GM12878 (cell line): ENCODE measurements around the gene LMBR1. TPM values are rescaled to one million over a fixed set of nuclear protein-coding genes. Genes with fewer than 3 reads are reported as not detected.

ENCODE experiments used
- ATAC-seq: fragments of 200-7000 bp; cut with Tn5 transposase; 3 replicates; pipeline ENCODE4 v1.9.1; 2020; ENCODE audit warnings: mild to moderate bottlenecking, moderate library complexity
- BruUV-seq: library from RNA; stranded (reverse); fragments of 400-500 nt; replicated peaks from 2 replicates; lab custom pipeline; 2021; lab: Mats Ljungman, UMichigan
- CTCF ChIA-PET: fragments of 300-600 bp; sonication (Branson Sonifier 250); formaldehyde crosslinking; extraction: SDS; loops from one replicate; lab custom pipeline; 2021; ENCODE audit warnings: inconsistent platforms; lab: Yijun Ruan, JAX
- POLR2A ChIA-PET: fragments of 350-600 bp; formaldehyde crosslinking; extraction: SDS; loops from one replicate; lab custom pipeline; 2021; ENCODE audit warnings: inconsistent platforms; lab: Charles Lee
- RAD21 ChIA-PET: fragments of 300-600 bp; sonication (Branson Sonifier 250); formaldehyde crosslinking; loops from one replicate; lab custom pipeline; 2023; ENCODE audit warnings: antibody characterized with exemption; ENCODE audit not compliant: unreplicated experiment; lab: Charles Lee
- SMC1A ChIA-PET: fragments of 300-600 bp; sonication (Branson Sonifier 250); formaldehyde crosslinking; loops from one replicate; lab custom pipeline; 2023; ENCODE audit not compliant: unreplicated experiment, uncharacterized antibody; lab: Charles Lee
- DNase-seq: peaks from one replicate; pipeline ENCODE4 v3.0.0-alpha.2; 2011; ENCODE audit warnings: low read depth, low spot score
- FAIRE-seq: peaks from 3 replicates; lab custom pipeline; 2011; peaks lifted over from hg19 to GRCh38; lab: Jason Lieb, UNC
- H2AFZ ChIP-seq: 2 replicates; pipeline ENCODE4 v1.6.0; 2011; ENCODE audit warnings: low read depth, low read length, control low read depth; ENCODE audit not compliant: control insufficient read depth
- H3K27ac ChIP-seq: 2 replicates; pipeline ENCODE4 v1.5.1; 2011; ENCODE audit warnings: control low read depth; ENCODE audit not compliant: control insufficient read depth, insufficient read depth
- H3K27me3 ChIP-seq, 2 experiments: replicated peaks in 1 of 2; 2 replicates each; pipeline versions ENCODE4 v1.6.0 to v1.6.1; 2011; ENCODE audit warnings: low read length in 1 of 2; ENCODE audit not compliant: control insufficient read depth in 2 of 2, insufficient read depth in 2 of 2
- H3K36me3 ChIP-seq, 2 experiments: 2 replicates each; pipeline ENCODE4 v1.5.1; 2011; ENCODE audit warnings: low read length in 1 of 2; ENCODE audit not compliant: control insufficient read depth in 2 of 2, insufficient read depth in 2 of 2
- H3K4me1 ChIP-seq: 2 replicates; pipeline ENCODE4 v1.6.1; 2011; ENCODE audit warnings: mild to moderate bottlenecking, low read length, moderate library complexity, mixed read lengths; ENCODE audit not compliant: control insufficient read depth, insufficient read depth
- H3K4me2 ChIP-seq: 2 replicates; pipeline ENCODE4 v1.6.0; 2011; ENCODE audit warnings: control low read depth; ENCODE audit not compliant: control insufficient read depth, insufficient read depth
- H3K4me3 ChIP-seq: fragments of 200-600 bp; sonication (generic); 2 replicates; pipeline ENCODE4 v1.5.1; 2016
- H3K79me2 ChIP-seq: 2 replicates; pipeline ENCODE4 v1.6.0; 2011; ENCODE audit warnings: low read length; ENCODE audit not compliant: control insufficient read depth, insufficient read depth
- H3K9ac ChIP-seq: 2 replicates; pipeline ENCODE4 v1.8.0; 2011; ENCODE audit warnings: low read length, control low read depth, mixed read lengths; ENCODE audit not compliant: control insufficient read depth, insufficient read depth
- H3K9me3 ChIP-seq: replicated peaks from 3 replicates; pipeline ENCODE4 v1.5.1; 2011; ENCODE audit warnings: mild to moderate bottlenecking, low read length; ENCODE audit not compliant: control insufficient read depth, insufficient read depth
- H4K20me1 ChIP-seq: 2 replicates; pipeline ENCODE4 v1.6.0; 2011; ENCODE audit not compliant: control insufficient read depth, insufficient read depth
- BMI1 ChIP-seq: fragments of 450-650 bp; IDR thresholded peaks from 2 replicates; pipeline ENCODE4 v1.6.1; 2016; ENCODE audit warnings: mild to moderate bottlenecking, moderate library complexity, borderline replicate concordance
- YBX1 ChIP-seq: fragments of 450-650 bp; IDR thresholded peaks from 2 replicates; pipeline ENCODE4 v1.6.1; 2016; ENCODE audit warnings: antibody characterized with exemption
- ZNF592 ChIP-seq: fragments of 450-650 bp; IDR thresholded peaks from 2 replicates; pipeline ENCODE4 v1.6.1; 2017; ENCODE audit warnings: mild to moderate bottlenecking, moderate library complexity
- WGBS: methylation state at CpG from one replicate; pipeline ENCODE4 v1.1.6; 2016; ENCODE audit warnings: low lambda C conversion rate; ENCODE audit not compliant: insufficient replicate concordance, insufficient coverage; ENCODE audit errors: missing lambda C conversion rate; 5-methylcytosine and 5-hydroxymethylcytosine counted together
- in situ Hi-C: fragments of 300-500 bp; cut with MboI; formaldehyde crosslinking; loops from 9 replicates; pipeline ENCODE4 v1.14.3; 2018; ENCODE audit warnings: mixed read lengths
- intact Hi-C: fragments of 100-400 bp; cut with micrococcal nuclease; formaldehyde crosslinking; loops from one replicate; pipeline ENCODE4 v1.14.2; 2022; ENCODE audit not compliant: unreplicated experiment
- polyA plus RNA-seq, 11 experiments: library from polyadenylated mRNA; depleted of rRNA in 4 of 11; unstranded in 6 of 11; stranded (reverse) in 5 of 11; fragments of >200 nt; fragmentation: Nextera tagmentation in 4 of 11; fragmentation: Illumina TruSeq in 1 of 11; extraction: Ambion mirVana in 4 of 11; extraction: Trizol in 1 of 11; gene quantifications; 1 replicate in 1 of 11; 2 replicates in 10 of 11; pipeline versions ENCODE4 v1.2.1 to v1.2.3, GENCODE V29; 2011 to 2016; ENCODE audit warnings: inconsistent platforms in 2 of 11, missing spikeins in 2 of 11, low read depth in 1 of 11
- total RNA-seq, 4 experiments: library from RNA; depleted of rRNA in 3 of 4; stranded (reverse); fragments of >200 nt in 3 of 4; fragmentation: Illumina TruSeq in 1 of 4; extraction: Trizol in 1 of 4; gene quantifications; 2 replicates each; pipeline versions ENCODE4 v1.2.1 to v1.2.3, GENCODE V29; 2013 to 2021

LMBR1 gene
- total and polyA plus RNA-seq, 10 of the 15 experiments (the other 5 are each of a cell fraction or from before 2014, with no cell fraction given), result 4.0 to 63.5 (median 28.8) TPM

- 99% methylated on average over 6 of the region's 6 CpGs for WGBS
- ATAC-seq, result no peak; the same call in 2 of the 3 replicates
- H3K9ac ChIP-seq, result no peak overlapping the region
- no peaks in the 10 kb centered on the region; the same call in 2 of the 3 replicates for H3K9me3 ChIP-seq
- ChIA-PET SMC1A (interaction anchor here (1.1 kb wide), 1 partner anchor 30 kb away, joined by 3 read pairs; no protein-coding TSS in a partner anchor), RAD21 (no interaction called here), POLR2A (interaction anchor here (0.8 kb wide), 1 partner anchor 452 kb away, joined by 3 read pairs; no protein-coding TSS in a partner anchor), CTCF (interaction anchor here (1.3 kb wide), 1 partner anchor 9 kb away, joined by 3 read pairs; no protein-coding TSS in a partner anchor)
- H3K4me1 ChIP-seq, result no peaks in the 10 kb centered on the region
- H3K36me3 ChIP-seq, result 0 out of 4 replicates have a peak, but pooled peaks cover 0 to 4% of the 10 kb centered on the region in 2 experiments
- DNase-seq, result no peak
- H2AFZ ChIP-seq, result no peak overlapping the region
- in situ Hi-C loops, result no loop called here
- TF ChIP-seq YBX1, result no peak
- no peak for TF ChIP-seq ZNF592
- no peak for TF ChIP-seq BMI1
- no peak overlapping the region for H3K4me2 ChIP-seq
- H3K27ac ChIP-seq, result no peak overlapping the region
- H4K20me1 ChIP-seq, result no peaks in the 10 kb centered on the region
- no TSS peak for BruUV-seq
- H3K79me2 ChIP-seq, result peaks cover 34% of the 10 kb centered on the region
- no peaks in the 10 kb centered on the region for H3K27me3 ChIP-seq
- no peak for FAIRE-seq
- intact Hi-C loops, result no loop called here
- no peak overlapping the region for H3K4me3 ChIP-seq
Measured at GRCh38 chr7:156886020-156886795, 6.8 kb downstream of the LMBR1 start.
